CD4-positive, alpha-beta T cell treated with Interleukin-12 subunit alpha and Interleukin-12 subunit beta, for 1 hour (primary cell): Measurements from ENCODE around the gene NT5M.
"Not testable (repeated sequence)": the region's sequence is repeated elsewhere in the genome, so short reads cannot be mapped to it uniquely, and the experiment has no call there.

Source experiments
- DNase-seq: peaks from one replicate; pipeline ENCODE4 v3.0.0-alpha.2; 2020

The NT5M gene

DNA sequence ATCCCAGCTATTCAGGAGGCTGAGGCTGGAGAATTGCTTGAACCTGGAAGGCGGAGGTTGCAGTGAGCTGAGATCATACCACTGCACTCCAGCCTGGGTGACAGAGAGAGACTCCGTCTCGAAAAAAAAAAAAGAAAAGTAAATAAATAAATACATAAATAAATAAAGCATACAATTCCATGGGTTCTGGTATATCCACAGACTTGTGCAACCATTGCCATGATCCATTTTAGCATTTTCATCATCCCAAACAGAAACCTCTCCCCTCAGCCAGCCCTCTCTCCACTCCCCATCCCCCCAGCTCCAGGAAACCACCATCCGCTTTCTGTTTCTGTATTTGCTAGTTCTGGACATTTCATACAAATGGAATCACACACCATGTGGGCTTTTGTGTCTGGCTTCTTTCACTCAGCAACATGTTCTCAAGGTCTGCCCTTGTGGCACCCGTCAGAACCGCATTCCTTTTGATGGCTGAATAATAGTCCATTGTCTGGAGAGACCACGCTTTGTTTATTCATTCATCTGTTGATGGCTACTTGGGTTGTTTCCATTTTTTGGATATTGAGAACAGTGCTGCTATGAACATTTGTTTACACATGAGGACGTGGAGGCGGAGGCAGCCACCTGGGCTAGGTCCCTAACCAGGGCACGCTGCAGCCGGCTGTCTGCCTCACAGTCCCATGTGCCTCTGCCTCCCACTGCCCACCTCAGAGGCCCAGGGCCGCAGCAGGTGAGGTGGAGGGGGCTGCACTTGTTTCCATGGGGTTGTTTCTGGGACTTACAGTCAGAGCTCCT is 76.2 kb downstream of the NT5M start:
- DNase-seq = no peak

DNA sequence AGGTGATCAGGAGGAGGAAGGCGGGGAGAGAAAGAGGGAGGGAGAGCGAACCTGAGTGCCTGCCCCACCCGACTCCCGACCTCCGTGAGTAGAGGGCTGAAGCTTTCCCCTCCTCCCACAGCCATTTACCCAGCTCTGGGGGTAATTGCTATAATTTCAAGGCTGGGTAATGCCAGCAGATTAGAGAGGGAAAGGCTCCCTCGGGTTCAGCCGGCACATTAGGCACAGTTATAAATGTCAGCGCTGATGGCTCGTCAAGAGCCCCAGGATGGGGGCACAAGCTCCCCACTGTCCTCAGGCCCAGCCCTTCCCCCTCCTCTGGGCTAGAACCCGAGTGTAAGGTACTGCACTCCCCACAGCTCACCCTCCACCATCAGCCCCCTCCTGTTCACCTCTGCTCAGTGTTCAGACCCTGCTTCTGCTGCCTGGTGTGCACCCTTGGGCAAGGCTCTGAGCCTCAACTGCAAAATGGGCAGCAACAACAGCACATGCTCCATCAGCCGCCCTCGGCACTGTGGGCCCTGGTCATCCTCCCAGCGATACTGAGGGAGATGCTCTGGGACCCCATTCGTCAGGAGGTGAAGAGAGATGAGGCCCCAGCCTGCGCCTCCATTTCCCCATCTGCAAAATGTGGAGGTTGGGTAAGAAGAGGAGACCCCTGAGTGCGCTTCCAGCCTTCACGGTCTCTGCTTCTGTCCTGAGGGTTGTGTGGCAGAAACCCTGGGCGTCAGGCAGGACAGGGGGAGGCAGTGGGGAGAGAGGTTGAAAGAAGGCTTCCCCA is 77.2 kb downstream of the NT5M start:
- no peak for DNase-seq

DNA sequence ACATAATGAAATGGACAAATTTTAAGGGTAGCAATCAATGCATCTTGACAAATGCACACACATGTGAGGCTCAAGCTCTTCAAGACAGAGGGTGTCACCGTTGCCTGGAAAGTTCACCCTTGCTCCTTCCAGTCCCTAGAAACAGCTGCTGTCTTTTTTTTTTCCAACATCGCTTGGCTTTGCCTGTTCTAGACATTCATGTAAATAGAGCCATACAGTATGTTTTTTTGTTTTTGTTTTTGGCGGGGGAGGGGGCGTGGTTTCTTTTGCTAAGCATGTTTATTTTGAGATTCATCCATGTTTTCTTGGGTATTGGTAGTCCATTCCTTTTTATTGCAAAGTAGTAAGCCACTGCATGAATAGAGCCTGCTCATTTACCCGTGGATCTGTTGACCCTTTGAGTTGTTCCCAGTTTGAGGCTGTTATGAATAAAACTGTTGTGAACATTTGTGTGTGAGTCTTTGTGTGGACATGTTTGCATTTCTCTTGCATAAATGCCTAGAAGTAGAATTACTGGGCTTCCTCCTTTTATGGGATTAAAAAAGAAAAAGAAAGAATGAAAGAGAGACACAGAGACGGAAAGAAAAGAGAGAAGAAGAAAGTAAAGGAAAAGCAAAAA is 78.4 kb downstream of the NT5M start:
- no peak for DNase-seq

DNA sequence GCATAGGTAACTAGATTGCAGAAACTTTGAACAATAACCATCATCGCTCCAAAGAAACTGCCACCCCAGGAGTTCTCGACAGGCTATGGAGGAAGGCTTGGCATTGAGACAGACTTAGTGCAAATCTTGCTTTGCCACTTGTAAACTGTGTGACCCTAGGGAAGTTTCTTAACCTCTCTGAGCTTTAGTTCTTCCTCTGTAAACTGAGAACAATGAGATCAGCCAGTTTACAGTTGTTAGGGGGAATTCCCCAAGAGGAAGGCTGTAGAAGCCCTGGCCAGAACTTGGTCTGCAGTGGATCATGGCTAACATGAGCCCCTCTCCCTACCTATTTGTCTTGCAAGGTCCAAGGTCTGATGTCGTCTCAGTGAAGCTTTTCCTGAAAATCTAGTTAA is 78.9 kb downstream of the NT5M start:
- DNase-seq = no peak

DNA sequence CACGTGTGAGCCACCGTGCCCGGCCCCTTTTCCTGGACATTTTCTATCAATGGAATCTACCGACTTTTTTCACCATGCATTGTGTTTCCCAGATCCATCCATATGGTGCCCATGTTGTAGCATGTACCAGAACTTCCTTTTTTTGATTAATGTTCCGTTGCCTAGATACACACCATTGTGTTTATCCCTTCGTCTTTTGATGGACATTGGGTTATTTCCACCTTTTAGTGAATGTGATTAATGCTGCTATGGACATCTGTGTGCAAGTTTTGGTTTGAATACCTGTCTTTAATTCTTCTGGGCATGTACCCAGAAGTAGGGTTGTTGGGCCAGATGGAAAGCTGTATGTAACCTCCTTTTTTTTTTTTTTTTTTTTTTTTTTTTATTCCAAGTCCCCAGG is 79.8 kb downstream of the NT5M start:
- DNase-seq = no peak

DNA sequence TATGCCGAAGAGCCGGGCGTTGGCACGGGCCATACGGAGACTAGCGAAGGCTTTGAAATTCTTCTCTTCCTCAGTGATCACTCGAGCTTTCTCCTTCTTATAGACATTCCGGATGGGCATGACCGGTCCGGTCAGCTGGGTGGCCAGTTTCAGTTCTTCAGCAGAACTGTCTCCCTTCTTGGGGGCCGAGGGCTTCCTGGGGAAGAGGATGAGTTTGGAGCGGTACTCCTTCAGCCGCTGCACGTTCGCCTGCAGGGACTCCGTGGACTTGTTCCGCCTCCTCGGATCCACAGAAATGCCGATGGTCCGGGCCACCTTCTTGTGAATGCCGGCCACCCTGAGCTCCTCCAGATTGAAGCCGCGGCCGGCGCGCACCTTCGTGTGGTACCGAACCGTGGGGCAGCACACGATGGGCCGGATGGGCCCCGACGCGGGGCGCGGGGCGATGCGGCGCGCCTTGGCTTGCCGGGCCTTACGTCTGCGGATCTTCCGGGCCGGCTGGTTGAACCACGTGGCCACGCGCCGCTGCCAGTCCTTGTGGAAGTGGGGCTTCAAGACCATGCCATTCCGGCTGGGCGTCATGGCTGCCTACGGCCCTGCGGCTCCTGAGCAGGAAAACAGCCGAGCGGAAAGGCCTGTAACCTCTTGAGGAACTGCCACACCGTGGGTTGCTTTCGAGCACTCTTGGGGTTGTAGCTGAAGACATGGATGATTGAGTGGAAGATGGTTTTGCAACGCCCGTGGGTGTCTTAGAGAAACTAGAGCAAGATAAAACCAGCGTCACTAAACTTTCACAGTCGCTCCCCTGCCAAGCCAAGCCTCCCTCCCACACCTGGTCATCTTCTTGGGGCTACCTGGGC is 80.5 kb downstream of the NT5M start:
- DNase-seq = not testable (repeated sequence)

DNA sequence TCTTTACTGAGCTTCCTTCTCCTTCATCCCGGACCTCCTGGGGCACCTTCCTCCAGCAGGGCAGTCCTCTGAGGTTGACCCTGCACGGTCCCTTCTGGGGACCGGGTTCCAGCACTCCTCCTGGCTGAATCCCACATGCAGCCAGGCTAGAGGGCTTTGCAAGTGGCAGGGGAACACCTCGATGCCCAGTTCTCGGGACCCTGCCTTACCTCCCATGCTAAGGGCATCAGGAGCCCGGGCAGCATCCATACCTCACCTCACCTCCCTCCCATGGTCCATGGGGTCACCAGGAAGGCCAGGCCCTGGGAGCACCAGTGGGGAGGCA is 81.1 kb downstream of the NT5M start:
- DNase-seq = no peak

DNA sequence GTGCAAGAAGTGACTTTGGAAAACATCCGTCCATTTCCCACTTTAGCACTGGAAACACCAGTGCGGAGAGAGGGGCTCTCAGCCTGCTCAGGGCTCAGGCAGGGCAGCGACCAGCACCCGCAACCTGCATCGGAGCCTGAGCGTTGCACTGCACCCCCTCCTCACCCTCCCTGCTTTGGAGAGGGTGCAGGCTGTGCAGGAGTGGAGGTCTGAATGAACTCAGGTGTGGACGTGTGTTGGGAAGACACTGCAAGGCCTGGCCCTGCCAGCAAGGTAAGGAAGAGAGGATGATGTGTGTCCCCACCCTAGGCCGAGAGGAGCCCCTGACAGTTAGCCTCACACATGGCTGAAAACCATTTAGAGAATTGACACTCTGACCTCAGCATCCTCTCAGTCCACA is 81.8 kb downstream of the NT5M start:
- no peak for DNase-seq

DNA sequence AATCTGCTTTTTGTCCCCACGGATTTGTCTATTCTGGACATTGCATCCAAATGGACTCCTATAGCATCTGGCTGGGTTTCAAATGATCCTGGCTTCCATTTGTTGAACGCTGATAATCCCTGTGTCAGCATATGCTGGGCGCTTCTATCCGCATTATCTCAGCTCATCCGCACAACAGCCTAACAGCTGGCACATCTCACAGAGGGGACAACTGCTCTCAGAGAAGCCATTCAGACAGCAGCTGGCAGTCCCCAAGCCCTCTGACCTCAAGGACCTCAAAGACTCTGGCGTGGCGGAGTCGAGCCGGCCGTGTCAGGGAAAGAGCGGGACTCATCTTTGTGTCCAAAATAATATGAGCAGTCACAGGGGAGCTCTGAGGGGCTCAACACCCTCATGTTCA is 82.3 kb downstream of the NT5M start:
- DNase-seq = no peak

DNA sequence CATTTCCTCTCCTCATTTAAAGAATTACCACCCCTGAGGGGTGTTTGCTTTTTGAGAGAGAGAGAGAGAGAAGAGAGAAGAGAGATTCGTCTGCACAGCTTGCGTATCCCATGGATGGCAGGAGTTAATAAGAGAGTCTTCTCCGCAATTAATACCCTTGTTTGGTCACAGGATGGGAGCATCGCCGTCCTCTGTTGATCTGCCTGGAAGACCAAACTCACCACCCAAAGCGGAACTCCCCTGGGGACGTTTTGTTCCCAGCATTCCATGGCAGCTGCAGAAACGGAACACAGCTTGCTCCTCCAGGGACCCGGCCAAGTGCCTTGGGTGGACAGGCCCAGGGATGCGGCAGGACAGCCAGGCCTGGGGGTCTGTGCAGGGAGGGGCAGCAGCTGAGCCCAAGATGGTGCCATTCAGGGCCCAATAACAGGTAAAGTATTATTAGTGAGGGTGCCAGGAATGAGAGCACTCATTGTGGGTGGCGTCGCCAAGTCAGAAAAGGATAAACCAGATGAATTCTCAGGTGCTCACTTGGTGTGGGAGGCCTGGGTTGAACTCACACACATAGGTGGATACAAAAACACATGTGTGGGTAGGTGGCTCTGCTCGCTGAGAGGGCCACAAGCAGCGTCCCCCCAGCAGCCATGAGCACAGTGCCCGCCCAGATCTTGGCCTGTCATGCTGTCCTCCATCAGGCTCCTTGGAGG is 83.1 kb downstream of the NT5M start:
- DNase-seq = no peak

DNA sequence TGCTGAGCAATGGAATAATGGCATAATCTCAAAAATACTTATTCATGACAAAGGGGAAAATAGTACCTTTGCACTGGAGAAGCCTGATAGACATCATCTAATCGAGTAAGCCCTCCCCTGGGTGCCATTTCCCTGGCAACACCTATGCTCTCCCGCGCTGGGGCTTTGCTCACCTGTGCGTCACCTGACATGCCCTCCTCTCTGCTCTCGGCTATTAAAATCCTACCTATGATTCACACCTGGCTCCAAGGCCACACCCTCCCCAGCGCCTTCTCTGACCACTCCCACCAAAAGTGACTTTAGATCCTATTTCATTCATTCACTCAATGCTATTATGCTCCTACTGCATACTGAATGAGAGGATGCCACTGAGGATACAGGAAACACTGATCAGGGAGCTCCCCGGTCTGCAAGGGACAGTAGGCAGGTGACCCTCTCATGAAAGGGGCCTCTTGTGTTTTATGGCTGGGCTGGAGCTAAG is 83.9 kb downstream of the NT5M start:
- DNase-seq = no peak

DNA sequence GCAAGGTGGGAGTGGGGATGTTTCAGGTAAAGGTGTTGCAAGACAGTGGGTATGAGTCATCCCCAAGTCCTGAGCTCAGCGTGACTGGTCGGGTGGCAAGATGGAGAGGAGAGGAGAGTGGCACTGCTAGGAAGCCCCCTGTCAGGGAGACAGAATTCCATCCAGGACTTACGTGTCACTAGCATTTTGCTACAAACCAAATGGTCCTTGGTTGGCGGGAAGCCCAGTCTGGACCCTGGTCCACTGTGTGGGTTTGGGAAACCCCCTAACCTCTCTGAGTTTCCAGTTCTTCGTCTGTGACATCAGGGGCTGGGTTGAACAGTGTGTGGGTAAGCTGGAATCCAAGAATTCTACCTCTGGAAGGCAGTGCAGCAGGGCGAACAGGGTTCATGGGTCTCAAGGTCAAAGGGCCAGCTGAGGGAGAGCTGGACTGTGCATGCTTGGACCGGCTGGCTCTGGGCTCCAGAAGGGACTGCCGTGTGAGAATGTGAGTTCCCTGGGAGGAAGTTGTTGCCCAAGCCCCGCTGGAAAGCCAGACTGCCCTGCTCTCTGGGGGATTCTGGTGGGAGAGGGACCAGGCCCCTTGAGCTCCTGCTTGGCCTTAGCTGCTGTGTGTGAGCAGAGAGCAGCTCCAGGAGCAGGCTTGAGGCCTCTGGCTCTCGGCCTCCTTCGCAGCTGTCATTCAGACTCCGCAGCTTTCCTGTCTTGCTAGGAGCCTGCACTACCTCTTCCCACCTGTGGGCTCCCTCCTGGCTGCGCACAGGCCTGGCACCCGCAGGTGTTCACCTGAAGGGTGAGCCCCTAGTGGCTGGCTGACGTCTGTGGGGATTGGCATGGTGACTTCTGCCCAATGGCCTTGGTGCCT is 84.6 kb downstream of the NT5M start:
- no peak for DNase-seq

DNA sequence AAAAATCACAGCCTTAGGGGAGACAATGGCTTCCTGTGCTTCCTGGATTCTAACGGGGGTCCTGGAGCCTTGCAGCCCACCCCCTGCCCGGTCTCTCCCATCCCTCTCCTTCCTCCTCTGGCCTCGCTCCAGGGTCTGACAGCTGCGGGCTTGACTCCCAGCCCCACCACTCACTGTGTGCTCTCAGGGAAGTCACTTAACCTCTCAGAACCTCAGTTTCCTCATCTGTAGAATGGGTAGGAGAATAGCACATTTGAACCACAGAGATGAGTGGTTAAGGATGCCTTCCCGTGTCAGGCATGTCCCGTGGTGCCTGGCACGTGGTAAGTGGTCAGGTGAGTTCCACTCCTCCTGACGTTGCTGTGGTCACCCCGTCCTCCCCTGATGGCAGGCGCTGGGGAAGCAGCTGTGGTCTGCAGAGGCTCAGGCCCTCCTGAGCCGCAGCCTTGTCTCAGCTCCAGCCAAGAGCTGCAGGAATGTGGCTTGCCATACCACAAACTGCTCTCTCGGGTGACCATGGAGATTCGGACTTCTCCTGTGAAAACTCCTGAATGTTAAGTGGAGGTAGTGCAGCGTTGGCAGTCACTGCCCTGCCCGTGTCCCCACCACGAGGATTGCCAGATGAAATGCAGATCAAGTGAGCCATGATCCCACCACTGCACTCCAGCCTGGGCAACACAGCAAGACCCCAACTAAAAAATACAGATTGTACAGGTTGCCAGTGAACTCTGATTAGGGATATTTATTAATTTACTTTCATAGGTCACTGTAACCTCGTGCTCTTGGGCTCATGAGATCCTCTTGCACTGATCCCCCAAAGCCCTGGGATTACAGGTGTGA is 85.7 kb downstream of the NT5M start:
- DNase-seq = no peak

DNA sequence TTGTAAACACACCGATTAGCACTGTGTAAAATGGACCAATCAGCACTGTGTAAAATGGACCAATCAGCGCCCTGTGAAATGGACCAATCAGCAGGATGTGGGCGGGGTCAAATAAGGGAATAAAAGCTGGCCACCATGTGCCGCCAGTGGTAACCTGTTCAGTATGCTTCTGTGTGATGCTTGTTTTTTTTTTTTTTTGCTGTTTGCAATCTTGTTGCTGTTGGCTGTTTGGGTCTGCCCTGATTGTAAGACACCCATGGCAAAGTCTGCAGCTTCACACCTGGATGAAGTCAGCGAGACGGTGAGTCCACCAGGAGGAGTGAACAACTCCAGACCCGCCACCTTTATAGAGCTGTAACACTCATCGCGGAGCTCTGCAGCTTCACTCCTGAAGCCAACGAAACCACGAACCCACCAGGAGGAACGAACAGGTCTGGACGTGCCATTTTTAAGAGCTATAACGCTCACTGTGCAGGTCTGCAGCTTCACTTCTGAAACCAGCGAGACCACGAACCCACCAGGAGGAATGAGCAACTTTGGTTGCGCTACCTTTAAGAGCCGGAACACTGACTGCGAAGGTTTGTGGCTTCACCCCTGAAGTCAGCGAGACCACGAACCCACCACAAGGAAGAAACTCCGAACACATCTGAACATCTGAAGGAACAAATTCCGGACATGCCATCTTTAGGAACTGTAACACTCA is 88.6 kb downstream of the NT5M start:
- DNase-seq = peak; percentile 87

DNA sequence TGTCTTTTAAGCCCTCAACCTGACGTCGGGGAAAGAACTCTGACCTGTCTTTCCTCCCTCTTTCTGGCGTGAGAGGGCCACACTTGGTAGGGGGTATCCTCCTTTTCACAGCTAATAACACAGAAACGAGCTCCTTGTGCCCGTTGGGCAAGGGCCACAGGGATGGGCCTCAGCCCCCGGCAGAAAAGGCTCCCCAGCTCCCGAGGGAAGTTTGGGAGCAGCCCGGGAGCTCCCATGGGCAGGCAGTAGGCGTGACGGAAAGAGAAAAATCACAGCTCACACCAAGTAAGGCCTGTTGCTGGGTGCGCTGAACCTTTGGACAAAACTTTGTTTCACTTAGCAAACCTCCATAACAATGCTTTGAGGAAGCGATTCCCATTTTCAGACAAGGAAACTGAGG is 90.8 kb downstream of the NT5M start:
- DNase-seq = no peak

DNA sequence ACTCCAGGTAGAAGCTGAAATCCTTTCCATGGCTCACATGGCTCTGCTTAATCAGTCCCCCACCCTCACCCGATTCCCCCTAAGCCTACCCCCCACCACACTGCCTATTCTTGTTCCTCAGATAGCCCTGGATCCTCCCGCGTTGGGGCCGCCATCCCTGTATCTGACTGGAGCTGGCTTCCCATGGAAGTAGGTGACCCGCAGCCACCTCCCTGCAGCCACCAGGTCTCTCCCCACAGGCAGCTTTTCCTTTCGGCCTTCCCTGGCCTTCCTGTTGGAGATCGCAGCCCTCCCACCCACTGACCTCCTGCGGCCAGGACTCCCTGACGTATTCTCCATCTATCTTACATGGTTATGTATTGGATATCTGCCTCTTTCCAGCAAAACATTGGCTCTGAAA is 91.3 kb downstream of the NT5M start:
- DNase-seq = no peak

DNA sequence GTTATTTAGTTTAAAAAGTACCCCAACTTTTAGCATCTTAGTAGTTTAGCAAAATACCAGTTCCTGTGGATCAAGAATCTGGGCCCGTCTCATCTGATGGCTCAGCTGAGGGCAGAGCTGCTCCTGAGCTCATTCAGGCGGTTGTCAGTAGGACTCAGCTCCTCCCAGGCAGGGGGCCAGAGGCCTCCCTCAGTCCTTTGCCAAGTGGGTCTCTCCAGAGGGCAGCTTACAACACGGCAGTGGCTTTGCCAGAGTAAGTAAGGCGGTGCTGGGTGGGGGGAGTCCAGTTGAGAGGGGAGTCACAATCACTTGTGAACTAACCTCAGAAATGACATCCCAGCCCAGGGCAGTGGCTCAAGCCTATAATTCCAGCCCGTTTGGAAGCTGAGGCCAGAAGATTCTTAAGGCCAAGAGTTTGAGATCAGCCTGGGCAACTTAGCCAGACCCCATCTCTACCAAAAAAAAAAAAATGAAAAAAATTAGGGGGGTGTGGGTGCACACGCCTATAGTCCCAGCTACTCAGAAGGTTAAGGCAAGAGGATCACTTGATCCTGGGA is 92.2 kb downstream of the NT5M start:
- DNase-seq = no peak

DNA sequence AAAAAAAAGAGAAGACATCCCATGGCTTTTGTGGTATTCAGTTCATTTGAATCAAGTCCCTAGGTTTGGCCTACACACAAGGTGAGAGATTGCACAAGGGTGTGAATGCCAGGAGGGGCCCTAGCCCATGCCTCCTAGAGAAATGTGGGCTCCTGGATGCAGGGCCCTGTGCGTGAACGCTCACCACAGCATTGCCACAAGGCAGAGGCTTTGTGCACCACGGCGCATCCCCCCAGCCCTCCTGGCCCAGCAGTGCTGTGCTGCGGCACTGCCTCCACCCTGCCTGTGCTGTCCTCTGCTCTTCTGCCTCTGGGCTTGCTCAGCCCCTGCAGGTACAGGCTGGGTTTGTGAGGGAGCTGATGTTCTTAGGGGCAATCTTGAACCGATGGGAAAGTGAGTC is 92.7 kb downstream of the NT5M start:
- DNase-seq = no peak
